ENCODE measurements around the gene MVB12B. TPM values are rescaled to one million over a fixed set of nuclear protein-coding genes. Genes with fewer than 3 reads are reported as not detected.

The MVB12B gene
- polyA plus RNA-seq, 1 donor from 2014 or later: 39.5 TPM

DNA sequence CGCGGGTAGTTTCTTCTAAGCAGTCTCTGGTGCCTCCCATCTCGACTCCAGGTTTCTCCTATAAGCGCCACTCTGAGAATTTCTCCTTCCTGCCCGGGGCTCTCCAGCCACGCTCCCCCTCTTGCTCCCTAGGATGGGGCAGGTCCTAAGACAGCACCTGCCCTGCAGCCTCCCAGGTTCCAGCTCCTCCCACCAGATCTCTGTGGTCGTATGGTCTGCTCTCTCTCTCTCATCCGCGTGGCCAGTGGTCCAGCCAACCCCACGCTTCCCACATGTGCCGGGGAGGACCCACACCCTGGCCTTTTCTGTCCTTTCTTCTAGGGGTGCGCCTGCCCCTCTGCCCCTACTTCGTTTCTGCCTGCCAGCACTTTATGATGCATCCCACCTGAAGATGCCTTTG is 40.5 kb downstream of the MVB12B start:
- no peak overlapping the region for H3K4me3 ChIP-seq (ENCODE audit: low read length)
- no peak overlapping the region for H3K27ac ChIP-seq (ENCODE audit: low read length)
- no peak overlapping the region for H3K9ac ChIP-seq (ENCODE audit: low read length)

GRCh38 chr9:126367616-126368015 is 41.0 kb downstream of the MVB12B start:
- no peaks in the 10 kb centered on the region for H4K20me1 ChIP-seq (ENCODE audit: insufficient read depth)
- no peak overlapping the region for H3K4me3 ChIP-seq (ENCODE audit: low read length)
- peaks cover 11% of the 10 kb centered on the region for H3K36me3 ChIP-seq (ENCODE audit: insufficient read depth, low read length)
- peaks cover 6% of the 10 kb centered on the region for H3K79me2 ChIP-seq (replicated peaks; ENCODE audit: insufficient read depth, low read length)
- no peaks in the 10 kb centered on the region for H3K27me3 ChIP-seq (ENCODE audit: insufficient read depth, low read depth, low read length)
- H3K9ac ChIP-seq (ENCODE audit: low read length): no peak overlapping the region
- H3K27ac ChIP-seq (ENCODE audit: low read length): no peak overlapping the region
- TF ChIP-seq EZH2 (IDR thresholded peaks at IDR 0.05; ENCODE audit: borderline replicate concordance, insufficient read depth, low read length, poor library complexity, severe bottlenecking): no peak
- TF ChIP-seq SMC3 (conservative IDR thresholded peaks at IDR 0.05; ENCODE audit: poor library complexity): no peak
- TF ChIP-seq MXI1 (conservative IDR thresholded peaks at IDR 0.05; ENCODE audit: poor library complexity, severe bottlenecking): no peak
- TF ChIP-seq CTCF (IDR thresholded peaks at IDR 0.05; ENCODE audit: poor library complexity, severe bottlenecking): no peak
- TF ChIP-seq TAF1 (IDR thresholded peaks at IDR 0.05; ENCODE audit: low read depth): no peak
- no peak for TF ChIP-seq POLR2AphosphoS5 (IDR thresholded peaks at IDR 0.05)
- TF ChIP-seq, protein P1, sequence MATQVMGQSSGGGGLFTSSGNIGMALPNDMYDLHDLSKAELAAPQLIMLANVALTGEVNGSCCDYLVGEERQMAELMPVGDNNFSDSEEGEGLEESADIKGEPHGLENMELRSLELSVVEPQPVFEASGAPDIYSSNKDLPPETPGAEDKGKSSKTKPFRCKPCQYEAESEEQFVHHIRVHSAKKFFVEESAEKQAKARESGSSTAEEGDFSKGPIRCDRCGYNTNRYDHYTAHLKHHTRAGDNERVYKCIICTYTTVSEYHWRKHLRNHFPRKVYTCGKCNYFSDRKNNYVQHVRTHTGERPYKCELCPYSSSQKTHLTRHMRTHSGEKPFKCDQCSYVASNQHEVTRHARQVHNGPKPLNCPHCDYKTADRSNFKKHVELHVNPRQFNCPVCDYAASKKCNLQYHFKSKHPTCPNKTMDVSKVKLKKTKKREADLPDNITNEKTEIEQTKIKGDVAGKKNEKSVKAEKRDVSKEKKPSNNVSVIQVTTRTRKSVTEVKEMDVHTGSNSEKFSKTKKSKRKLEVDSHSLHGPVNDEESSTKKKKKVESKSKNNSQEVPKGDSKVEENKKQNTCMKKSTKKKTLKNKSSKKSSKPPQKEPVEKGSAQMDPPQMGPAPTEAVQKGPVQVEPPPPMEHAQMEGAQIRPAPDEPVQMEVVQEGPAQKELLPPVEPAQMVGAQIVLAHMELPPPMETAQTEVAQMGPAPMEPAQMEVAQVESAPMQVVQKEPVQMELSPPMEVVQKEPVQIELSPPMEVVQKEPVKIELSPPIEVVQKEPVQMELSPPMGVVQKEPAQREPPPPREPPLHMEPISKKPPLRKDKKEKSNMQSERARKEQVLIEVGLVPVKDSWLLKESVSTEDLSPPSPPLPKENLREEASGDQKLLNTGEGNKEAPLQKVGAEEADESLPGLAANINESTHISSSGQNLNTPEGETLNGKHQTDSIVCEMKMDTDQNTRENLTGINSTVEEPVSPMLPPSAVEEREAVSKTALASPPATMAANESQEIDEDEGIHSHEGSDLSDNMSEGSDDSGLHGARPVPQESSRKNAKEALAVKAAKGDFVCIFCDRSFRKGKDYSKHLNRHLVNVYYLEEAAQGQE (IDR thresholded peaks at IDR 0.05; ENCODE audit: borderline replicate concordance): no peak
- no peak for TF ChIP-seq EP300 (conservative IDR thresholded peaks at IDR 0.05; ENCODE audit: poor library complexity, severe bottlenecking)
- no peak for TF ChIP-seq RAD21 (conservative IDR thresholded peaks at IDR 0.05)
- no peaks in the 10 kb centered on the region for H3K9me3 ChIP-seq (ENCODE audit: low read length)
- H3K4me2 ChIP-seq (ENCODE audit: low read length): no peak overlapping the region
- H2AFZ ChIP-seq (ENCODE audit: low read depth, low read length): no peak overlapping the region
- H3K9me2 ChIP-seq (ENCODE audit: insufficient read depth, low read length): no peaks in the 10 kb centered on the region
- no peaks in the 10 kb centered on the region for H3F3A ChIP-seq (ENCODE audit: insufficient read depth, low read length, poor library complexity, severe bottlenecking)

More for the DNA sequence above, 40.5 kb downstream of the MVB12B start:
- Histone ChIP-seq H4K20me1 (ENCODE audit: insufficient read depth) (no peaks in the 10 kb centered on the region), H2AFZ (ENCODE audit: low read depth, low read length) (no peak overlapping the region), H3F3A (ENCODE audit: insufficient read depth, low read length, poor library complexity, severe bottlenecking) (no peaks in the 10 kb centered on the region), H3K9me2 (ENCODE audit: insufficient read depth, low read length) (no peaks in the 10 kb centered on the region), H3K36me3 (ENCODE audit: insufficient read depth, low read length) (peaks cover 11% of the 10 kb centered on the region), H3K27me3 (ENCODE audit: insufficient read depth, low read depth, low read length) (no peaks in the 10 kb centered on the region), H3K9me3 (ENCODE audit: low read length) (no peaks in the 10 kb centered on the region), H3K79me2 (replicated peaks; ENCODE audit: insufficient read depth, low read length) (peaks cover 6% of the 10 kb centered on the region), H3K4me2 (ENCODE audit: low read length) (no peak overlapping the region)
- TF ChIP-seq, protein P1 (IDR thresholded peaks at IDR 0.05; ENCODE audit: borderline replicate concordance): no peak
- TF ChIP-seq EP300 (conservative IDR thresholded peaks at IDR 0.05; ENCODE audit: poor library complexity, severe bottlenecking): no peak
- no peak for TF ChIP-seq SMC3 (conservative IDR thresholded peaks at IDR 0.05; ENCODE audit: poor library complexity)
- no peak for TF ChIP-seq RAD21 (conservative IDR thresholded peaks at IDR 0.05)
- TF ChIP-seq TAF1 (IDR thresholded peaks at IDR 0.05; ENCODE audit: low read depth): no peak
- no peak for TF ChIP-seq POLR2AphosphoS5 (IDR thresholded peaks at IDR 0.05)
- TF ChIP-seq EZH2 (IDR thresholded peaks at IDR 0.05; ENCODE audit: borderline replicate concordance, insufficient read depth, low read length, poor library complexity, severe bottlenecking): no peak
- no peak for TF ChIP-seq CTCF (IDR thresholded peaks at IDR 0.05; ENCODE audit: poor library complexity, severe bottlenecking)
- TF ChIP-seq MXI1 (conservative IDR thresholded peaks at IDR 0.05; ENCODE audit: poor library complexity, severe bottlenecking): no peak
